GM13976 (cell line): ENCODE results near the gene MGLL.

Experiments used
- DNase-seq: peaks from one replicate; pipeline ENCODE4 v3.0.0; 2012; ENCODE audit warnings: low spot score
- CTCF ChIP-seq: IDR thresholded peaks from 2 replicates; pipeline ENCODE4 v1.5.1; 2012; ENCODE audit warnings: borderline replicate concordance, mild to moderate bottlenecking; ENCODE audit not compliant: insufficient read depth; ENCODE audit errors: extremely low read depth, missing control alignments, control extremely low read depth
- in situ Hi-C: fragments of 300-500 bp; cut with MboI; formaldehyde crosslinking; loops from one replicate; pipeline ENCODE4 v1.12.0; 2022; ENCODE audit warnings: low sequenced_read_pairs, mixed read lengths, inconsistent platforms; ENCODE audit not compliant: unreplicated experiment

The MGLL gene

GRCh38 chr3:127784865-127785710 lies 37.2 kb downstream of the MGLL start:
- no peak for DNase-seq
- TF ChIP-seq CTCF: no peak
- in situ Hi-C loops: no loop called here

- no peak for TF ChIP-seq CTCF
- no peak for DNase-seq
- in situ Hi-C loops: no loop called here
Measured at GRCh38 chr3:127784283-127784682, 38.0 kb downstream of the MGLL start.

GRCh38 chr3:127783642-127784160 lies 38.6 kb downstream of the MGLL start:
- no peak for DNase-seq
- in situ Hi-C loops: no loop called here
- no peak for TF ChIP-seq CTCF

- TF ChIP-seq CTCF: no peak
- no peak for DNase-seq
- in situ Hi-C loops: no loop called here
Measured at GRCh38 chr3:127783166-127783565, 39.1 kb downstream of the MGLL start.

GRCh38 chr3:127781411-127782001 lies 40.8 kb downstream of the MGLL start:
- in situ Hi-C loops: no loop called here
- DNase-seq: no peak
- TF ChIP-seq CTCF: no peak

- no peak for TF ChIP-seq CTCF
- in situ Hi-C loops: no loop called here
- DNase-seq: no peak
Measured at GRCh38 chr3:127780536-127781400, 41.5 kb downstream of the MGLL start.
